SK-N-SH (cell line): ENCODE results near the gene CD300H. TPM values are rescaled to one million over a fixed set of nuclear protein-coding genes. Genes with fewer than 3 reads are reported as not detected.

Source experiments
- CTCF ChIA-PET: fragments of 300-600, 350-600 bp; formaldehyde crosslinking; extraction: SDS; loops from one replicate; lab custom pipeline; 2021; lab: Yijun Ruan, JAX
- POLR2A ChIA-PET: fragments of 350-600 bp; sonication (Branson Sonifier 250); formaldehyde crosslinking; extraction: SDS; loops from one replicate; lab custom pipeline; 2020; ENCODE audit warnings: antibody characterized with exemption, inconsistent platforms; lab: Yijun Ruan, JAX
- DNase-seq: peaks from one replicate; pipeline ENCODE4 v3.0.0; 2012
- H2AFZ ChIP-seq: fragments of 200-600 bp; sonication (generic); 2 replicates; pipeline ENCODE4 v1.8.1; 2016; ENCODE audit warnings: antibody characterized with exemption, mild to moderate bottlenecking, low read depth
- H3F3A ChIP-seq: fragments of 200-600 bp; sonication (generic); replicated peaks from 2 replicates; pipeline ENCODE3; 2016; ENCODE audit warnings: antibody characterized with exemption, mild to moderate bottlenecking; ENCODE audit not compliant: insufficient read depth
- H3K27ac ChIP-seq, 2 experiments: fragments of 200-500 bp in 1 of 2; fragments of 200-600 bp in 1 of 2; sonication (Bioruptor generic) in 1 of 2; sonication (generic), shearing (Covaris generic) in 1 of 2; 2 replicates each; pipeline versions ENCODE4 v1.5.1 to v1.6.1; 2014 to 2016; ENCODE audit warnings: low read depth in 2 of 2, inconsistent platforms in 1 of 2, low read length in 1 of 2, mild to moderate bottlenecking in 1 of 2, mixed read lengths in 1 of 2
- H3K27me3 ChIP-seq: fragments of 200-600 bp; sonication (generic), shearing (Covaris generic); 2 replicates; pipeline ENCODE4 v1.6.1; 2016; ENCODE audit warnings: mixed run types; ENCODE audit not compliant: insufficient read depth
- H3K36me3 ChIP-seq, 2 experiments: fragments of 200-500 bp in 1 of 2; fragments of 200-600 bp in 1 of 2; sonication (Bioruptor generic) in 1 of 2; sonication (generic) in 1 of 2; replicated peaks in 1 of 2; 2 replicates each; pipeline versions ENCODE3 to v1.5.1; 2014 to 2016; ENCODE audit warnings: low read length in 1 of 2, mild to moderate bottlenecking in 1 of 2; ENCODE audit not compliant: insufficient read depth in 2 of 2, control insufficient read depth in 1 of 2
- H3K4me1 ChIP-seq, 2 experiments: fragments of 200-500 bp in 1 of 2; fragments of 200-600 bp in 1 of 2; sonication (Bioruptor generic) in 1 of 2; sonication (generic), shearing (Covaris generic) in 1 of 2; 2 replicates each; pipeline versions ENCODE4 v1.5.1 to v1.6.1; 2014 to 2016; ENCODE audit warnings: low read depth in 1 of 2, low read length in 1 of 2, mixed run types in 1 of 2; ENCODE audit not compliant: insufficient read depth in 2 of 2, control insufficient read depth in 1 of 2
- H3K4me2 ChIP-seq: fragments of 200-600 bp; sonication (generic), shearing (Covaris generic); 2 replicates; pipeline ENCODE4 v1.6.1; 2017; ENCODE audit warnings: mixed run types
- H3K4me3 ChIP-seq, 2 experiments: fragments of 200-500 bp in 1 of 2; fragments of 200-600 bp in 1 of 2; sonication (Bioruptor generic) in 1 of 2; sonication (generic), shearing (Covaris generic) in 1 of 2; 2 replicates each; pipeline versions ENCODE4 v1.5.1 to v1.8.1; 2014 to 2016; ENCODE audit warnings: low read depth in 2 of 2, inconsistent platforms in 1 of 2, low read length in 1 of 2, mild to moderate bottlenecking in 1 of 2, mixed read lengths in 1 of 2, moderate library complexity in 1 of 2
- H3K79me2 ChIP-seq: fragments of 200-600 bp; sonication (generic); 2 replicates; pipeline ENCODE4 v1.8.1; 2017; ENCODE audit warnings: mild to moderate bottlenecking; ENCODE audit not compliant: insufficient read depth
- H3K9ac ChIP-seq: fragments of 200-600 bp; sonication (generic); 2 replicates; pipeline ENCODE4 v1.6.1; 2017; ENCODE audit warnings: mixed run types
- H3K9me2 ChIP-seq: fragments of 200-600 bp; sonication (generic); 2 replicates; pipeline ENCODE4 v1.6.1; 2017; ENCODE audit warnings: mixed run types
- H3K9me3 ChIP-seq: fragments of 200-600 bp; sonication (generic); 2 replicates; pipeline ENCODE4 v1.6.1; 2017; ENCODE audit warnings: mixed run types, mild to moderate bottlenecking, moderate library complexity
- H4K20me1 ChIP-seq: fragments of 200-600 bp; sonication (generic); 2 replicates; pipeline ENCODE4 v1.6.1; 2017; ENCODE audit warnings: mild to moderate bottlenecking, mixed run types; ENCODE audit not compliant: insufficient read depth
- EP300 ChIP-seq, 2 experiments: IDR thresholded peaks; 2 replicates each; pipeline versions ENCODE4 v1.4.0 to v1.6.1; 2012; ENCODE audit warnings: borderline replicate concordance in 1 of 2, low read depth in 1 of 2, low read length in 1 of 2
- EZH2phosphoT487 ChIP-seq: fragments of 200-600 bp; sonication (generic); IDR thresholded peaks from 2 replicates; pipeline ENCODE4 v1.6.1; 2017; ENCODE audit warnings: low read depth, mixed run types, mild to moderate bottlenecking, antibody characterized with exemption, moderate library complexity, borderline replicate concordance
- FOSL2 ChIP-seq: IDR thresholded peaks from 2 replicates; pipeline ENCODE4 v1.4.0; 2012; ENCODE audit warnings: low read depth, mild to moderate bottlenecking, moderate library complexity, borderline replicate concordance
- FOXM1 ChIP-seq: IDR thresholded peaks from 2 replicates; pipeline ENCODE4 v1.4.0; 2012; ENCODE audit warnings: low read depth, mild to moderate bottlenecking
- IRF3 ChIP-seq: fragments of 150-350 bp; IDR thresholded peaks from 2 replicates; pipeline ENCODE4 v1.6.1; 2016; ENCODE audit warnings: mild to moderate bottlenecking, low read depth, low read length
- MEF2A ChIP-seq: IDR thresholded peaks from 2 replicates; pipeline ENCODE4 v1.4.0; 2012; ENCODE audit warnings: low read depth, borderline replicate concordance
- NFIC ChIP-seq: IDR thresholded peaks from 2 replicates; pipeline ENCODE4 v1.4.0; 2012; ENCODE audit warnings: borderline replicate concordance
- NRF1 ChIP-seq: IDR thresholded peaks from 2 replicates; pipeline ENCODE4 v1.6.1; 2012; ENCODE audit warnings: low read depth, mild to moderate bottlenecking, low read length
- POLR2AphosphoS5 ChIP-seq: IDR thresholded peaks from 2 replicates; pipeline ENCODE4 v1.6.1; 2012; ENCODE audit warnings: low read depth, low read length
- RAD21 ChIP-seq: IDR thresholded peaks from 2 replicates; pipeline ENCODE4 v1.6.1; 2012; ENCODE audit warnings: mild to moderate bottlenecking, low read length
- RCOR1 ChIP-seq: fragments of 150-350 bp; IDR thresholded peaks from 2 replicates; pipeline ENCODE4 v1.6.1; 2017; ENCODE audit warnings: antibody characterized with exemption, low read length
- REST ChIP-seq: IDR thresholded peaks from 2 replicates; pipeline ENCODE4 v1.6.1; 2012; ENCODE audit warnings: mild to moderate bottlenecking, low read depth, low read length, moderate library complexity
- TEAD4 ChIP-seq: IDR thresholded peaks from 2 replicates; pipeline ENCODE4 v1.4.0; 2012; ENCODE audit warnings: mild to moderate bottlenecking, borderline replicate concordance; ENCODE audit not compliant: insufficient read depth
- YY1 ChIP-seq: IDR thresholded peaks from 2 replicates; pipeline ENCODE4 v1.4.0; 2012; ENCODE audit warnings: low read depth, mild to moderate bottlenecking
- WGBS: methylation state at CpG from one replicate; pipeline ENCODE4 v1.1.6; 2017; ENCODE audit warnings: low lambda C conversion rate; 5-methylcytosine and 5-hydroxymethylcytosine counted together
- polyA plus RNA-seq, 3 experiments: library from polyadenylated mRNA; depleted of rRNA; stranded (reverse); fragments of >200 nt; gene quantifications; 2 replicates each; pipeline ENCODE4 v1.2.3, GENCODE V29; 2012

Gene CD300H
- polyA plus RNA-seq, 1 of the 3 experiments (the other 2 are of a cell fraction) = not detected

- ChIA-PET CTCF (interaction anchor here (0.9 to 7.5 kb wide), 2 partner anchors 9 to 14 kb away, joined by 3 to 60 read pairs; partner anchors contain the start of gene CD300H), POLR2A (interaction anchor here (0.6 kb wide), 1 partner anchor 167 kb away, joined by 3 read pairs; no protein-coding TSS in a partner anchor)
Observed at GRCh38 chr17:74552037-74552436, 15.3 kb downstream of the CD300H start.

GRCh38 chr17:74550602-74551001 lies 16.7 kb downstream of the CD300H start:
- TF ChIP-seq IRF3 = no peak
- no peak for TF ChIP-seq YY1
- TF ChIP-seq EZH2phosphoT487 = no peak
- no peak for TF ChIP-seq MEF2A
- no peak for TF ChIP-seq REST
- no peak for TF ChIP-seq RAD21
- TF ChIP-seq RCOR1 = no peak
- no peak for TF ChIP-seq POLR2AphosphoS5
- Histone ChIP-seq H3K36me3 (no peaks in the 10 kb centered on the region), H3F3A (no peaks in the 10 kb centered on the region), H4K20me1 (no peaks in the 10 kb centered on the region), H2AFZ (no peak overlapping the region), H3K9me2 (no peaks in the 10 kb centered on the region), H3K27ac (no peak overlapping the region), H3K79me2 (no peaks in the 10 kb centered on the region), H3K4me3 (no peak overlapping the region), H3K9me3 (0 out of 2 replicates have a peak, but pooled peaks cover 6% of the 10 kb centered on the region), H3K4me2 (no peak overlapping the region), H3K9ac (no peak overlapping the region), H3K4me1 (no peaks in the 10 kb centered on the region), H3K27me3 (no peaks in the 10 kb centered on the region)
- no peak for DNase-seq
- ChIA-PET POLR2A (interaction anchor here (0.6 kb wide), 1 partner anchor 226 kb away, joined by 4 read pairs; a partner anchor contains a TSS), CTCF (no interaction called here)
- 53% methylated on average over 15 of the region's 15 CpGs for WGBS

More at GRCh38 chr17:74552037-74552436, 15.3 kb downstream of the CD300H start:
- TF ChIP-seq FOXM1 = no peak
- no peak for TF ChIP-seq NFIC
- no peak for TF ChIP-seq YY1
- no peak for TF ChIP-seq FOSL2
- TF ChIP-seq NRF1 = no peak
- no peak for TF ChIP-seq TEAD4
- TF ChIP-seq EP300 (IDR thresholded peaks at IDR 0.05; ENCODE audit: borderline replicate concordance in 1 of 2, low read depth in 1 of 2, low read length in 1 of 2) = no peak
- Histone ChIP-seq H3K9ac (no peak overlapping the region), H3K4me2 (no peak overlapping the region), H3K4me3 (no peak overlapping the region), H3K27ac (no peak overlapping the region), H4K20me1 (no peaks in the 10 kb centered on the region), H3F3A (no peaks in the 10 kb centered on the region), H3K27me3 (no peaks in the 10 kb centered on the region), H2AFZ (no peak overlapping the region), H3K9me2 (no peaks in the 10 kb centered on the region), H3K4me1 (no peaks in the 10 kb centered on the region), H3K9me3 (0 out of 2 replicates have a peak, but pooled peaks cover 6% of the 10 kb centered on the region), H3K36me3 (no peaks in the 10 kb centered on the region), H3K79me2 (no peaks in the 10 kb centered on the region)
- DNase-seq = no peak
- WGBS = 16% methylated on average over 7 of the region's 7 CpGs
